ENCODE results near the gene CDC42EP1.
"Not testable (repeated sequence)": the region's sequence is repeated elsewhere in the genome, so short reads cannot be mapped to it uniquely, and the experiment has no call there.

Gene CDC42EP1

GRCh38 chr22:37588546-37589215 is 28.4 kb downstream of the CDC42EP1 start:
- FAIRE-seq, result no peak

- FAIRE-seq, result no peak
These were observed 29.4 kb downstream of the CDC42EP1 start for GRCh38 chr22:37589636-37590035.

GRCh38 chr22:37591081-37591480 is 30.8 kb downstream of the CDC42EP1 start:
- not testable (repeated sequence) for FAIRE-seq

- FAIRE-seq, result no peak
These were observed 31.6 kb downstream of the CDC42EP1 start for GRCh38 chr22:37591823-37592404.

- no peak for FAIRE-seq
These were observed 34.0 kb downstream of the CDC42EP1 start for GRCh38 chr22:37594237-37594636.

- no peak for FAIRE-seq
These were observed 38.9 kb downstream of the CDC42EP1 start for GRCh38 chr22:37599153-37599552.

- no peak for FAIRE-seq
These were observed 40.9 kb downstream of the CDC42EP1 start for GRCh38 chr22:37601203-37601539.

- FAIRE-seq, result no peak
These were observed 41.5 kb downstream of the CDC42EP1 start for GRCh38 chr22:37601540-37602442.

GRCh38 chr22:37602546-37603277 is 42.4 kb downstream of the CDC42EP1 start:
- FAIRE-seq, result not testable (repeated sequence)

- FAIRE-seq, result no peak
These were observed 43.8 kb downstream of the CDC42EP1 start for GRCh38 chr22:37604074-37604473.

GRCh38 chr22:37604875-37605274 is 44.6 kb downstream of the CDC42EP1 start:
- FAIRE-seq, result no peak

- FAIRE-seq, result no peak
These were observed 47.0 kb downstream of the CDC42EP1 start for GRCh38 chr22:37607010-37607934.

- no peak for FAIRE-seq
These were observed 47.7 kb downstream of the CDC42EP1 start for GRCh38 chr22:37607935-37608476.

GRCh38 chr22:37608477-37609239 is 48.4 kb downstream of the CDC42EP1 start, which contains the start of gene GGA1:
Gene GGA1 (plus strand): TSS chr22:37608834. CDS start chr22:37608861, 27 bp downstream.
- FAIRE-seq, result no peak

- FAIRE-seq, result no peak
These were observed 49.2 kb downstream of the CDC42EP1 start for GRCh38 chr22:37609240-37610152.

- not testable (repeated sequence) for FAIRE-seq
These were observed 49.8 kb downstream of the CDC42EP1 start for GRCh38 chr22:37610153-37610475.

- FAIRE-seq, result no peak
These were observed 50.3 kb downstream of the CDC42EP1 start for GRCh38 chr22:37610480-37611129.

GRCh38 chr22:37611207-37611606 is 50.9 kb downstream of the CDC42EP1 start:
- no peak for FAIRE-seq
